PC-9 (cell line): ENCODE results near the gene POLD4. TPM values are rescaled to one million over a fixed set of nuclear protein-coding genes. Genes with fewer than 3 reads are reported as not detected.

Experiments
- BruUV-seq: library from RNA; stranded (reverse); fragments of 400-500 nt; replicated peaks from 2 replicates; lab custom pipeline; 2021; lab: Mats Ljungman, UMichigan
- CTCF ChIA-PET: fragments of 300-600 bp; sonication (Branson Sonifier 250); formaldehyde crosslinking; loops from one replicate; lab custom pipeline; 2022; ENCODE audit warnings: antibody characterized with exemption; lab: Charles Lee
- POLR2A ChIA-PET: fragments of 300-600 bp; sonication (Branson Sonifier 250); formaldehyde crosslinking; loops from one replicate; lab custom pipeline; 2022; ENCODE audit warnings: antibody characterized with exemption; ENCODE audit not compliant: unreplicated experiment; lab: Charles Lee
- DNase-seq, 2 experiments: peaks; one replicate each; pipeline versions ENCODE4 v3.0.0 to v3.0.0-alpha.2; 2015 to 2022; ENCODE audit warnings: mixed read lengths in 1 of 2
- H2AFZ ChIP-seq: fragments of 200-600 bp; sonication (generic); 2 replicates; pipeline ENCODE4 v1.8.1; 2017; ENCODE audit warnings: antibody characterized with exemption
- H3F3A ChIP-seq: fragments of 200-600 bp; sonication (generic); 2 replicates; pipeline ENCODE4 v1.8.1; 2017; ENCODE audit warnings: antibody characterized with exemption, mild to moderate bottlenecking, low read depth; ENCODE audit not compliant: insufficient read depth
- H3K27ac ChIP-seq: fragments of 200-600 bp; sonication (generic); 2 replicates; pipeline ENCODE4 v1.6.1; 2016; ENCODE audit warnings: mixed run types
- H3K27me3 ChIP-seq: fragments of 200-600 bp; sonication (generic); 2 replicates; pipeline ENCODE4 v1.6.1; 2016; ENCODE audit warnings: low read depth, mixed run types; ENCODE audit not compliant: insufficient read depth
- H3K36me3 ChIP-seq: fragments of 200-600 bp; sonication (generic); 2 replicates; pipeline ENCODE4 v1.6.1; 2016; ENCODE audit warnings: low read depth, mixed run types
- H3K4me1 ChIP-seq: fragments of 200-600 bp; sonication (generic); replicated peaks from 2 replicates; pipeline ENCODE4 v1.6.1; 2016; ENCODE audit warnings: mixed run types; ENCODE audit not compliant: insufficient read depth
- H3K4me2 ChIP-seq: fragments of 200-600 bp; sonication (generic); 2 replicates; pipeline ENCODE4 v1.6.1; 2017; ENCODE audit warnings: mixed run types
- H3K4me3 ChIP-seq: fragments of 200-600 bp; sonication (generic); 2 replicates; pipeline ENCODE4 v1.6.1; 2016; ENCODE audit warnings: mixed run types
- H3K79me2 ChIP-seq: fragments of 200-600 bp; sonication (generic); 2 replicates; pipeline ENCODE4 v1.6.1; 2017; ENCODE audit warnings: low read depth, mixed run types
- H3K9me2 ChIP-seq: fragments of 200-600 bp; sonication (generic); 2 replicates; pipeline ENCODE4 v1.8.1; 2017; ENCODE audit warnings: mild to moderate bottlenecking; ENCODE audit not compliant: insufficient read depth
- H3K9me3 ChIP-seq: fragments of 200-600 bp; sonication (generic); 2 replicates; pipeline ENCODE4 v1.8.1; 2016; ENCODE audit warnings: low read depth; ENCODE audit not compliant: insufficient read depth
- H4K20me1 ChIP-seq: fragments of 200-600 bp; sonication (generic); 2 replicates; pipeline ENCODE4 v1.8.1; 2017; ENCODE audit not compliant: insufficient read depth
- EZH2 ChIP-seq: fragments of 200-600 bp; sonication (generic); IDR thresholded peaks from 2 replicates; pipeline ENCODE4 v1.8.0; 2017; ENCODE audit warnings: antibody characterized with exemption, low read depth
- intact Hi-C: fragments of 100-400 bp; cut with micrococcal nuclease; formaldehyde crosslinking; loops from one replicate; pipeline ENCODE4 v1.10.0; 2022; ENCODE audit not compliant: unreplicated experiment
- total RNA-seq: library from RNA; stranded (reverse); gene quantifications from 2 replicates; pipeline ENCODE4 v1.2.3, GENCODE V29; 2021
- TF ChIP-seq, protein P1 (sequence below): fragments of 200-600 bp; sonication (generic); conservative IDR thresholded peaks from 2 replicates; pipeline ENCODE4 v1.6.1; 2017; ENCODE audit warnings: mixed run types, antibody characterized with exemption, mild to moderate bottlenecking, moderate library complexity

Gene POLD4
- total RNA-seq, 1 experiment from 2014 or later = 67.1 TPM

DNA sequence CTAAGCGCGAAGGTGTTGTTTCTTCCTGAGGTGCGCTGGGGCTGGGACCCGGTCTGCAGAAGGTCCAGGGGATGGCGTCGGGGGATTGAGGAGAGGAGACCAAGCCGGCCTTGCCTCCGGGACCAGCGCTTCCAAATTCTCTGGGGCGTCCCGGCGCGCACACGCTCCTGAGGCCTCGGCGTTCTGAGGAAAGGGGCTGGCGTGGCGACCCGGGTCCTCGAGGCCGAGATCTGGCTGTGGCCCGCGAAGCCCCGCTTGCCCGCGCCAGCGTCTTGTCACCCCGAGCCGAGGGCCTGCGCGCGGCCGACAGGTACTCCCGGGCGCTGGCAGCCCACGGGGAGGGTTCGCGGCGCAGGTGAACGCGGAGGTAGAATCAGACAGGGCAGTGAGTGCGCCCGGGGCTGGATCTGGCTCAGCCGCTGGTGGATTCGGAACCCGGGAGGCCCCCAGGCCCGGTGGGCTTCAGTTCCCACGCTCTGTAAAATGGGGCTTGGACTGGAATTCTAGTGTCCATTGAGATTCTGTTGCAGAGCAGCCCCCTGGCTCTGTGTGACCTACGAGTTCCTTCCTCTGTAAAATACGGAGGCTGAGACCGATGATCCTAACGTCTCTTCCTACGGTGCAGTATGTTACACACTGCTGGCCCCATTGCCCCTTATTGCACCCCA, 35.3 kb downstream of the POLD4 start:
- Histone ChIP-seq H2AFZ (peak overlapping the region; percentile 94), H3K27me3 (no peaks in the 10 kb centered on the region), H3K9me3 (no peaks in the 10 kb centered on the region), H3K79me2 (peaks cover 30% of the 10 kb centered on the region), H4K20me1 (no peaks in the 10 kb centered on the region), H3F3A (peaks cover 27% of the 10 kb centered on the region; the same call in 1 of the 2 replicates), H3K9me2 (no peaks in the 10 kb centered on the region), H3K4me2 (peak overlapping the region; percentile 99), H3K27ac (no peak overlapping the region), H3K4me3 (peak overlapping the region; percentile 76), H3K36me3 (no peaks in the 10 kb centered on the region), H3K4me1 (peaks cover 37% of the 10 kb centered on the region)
- ChIA-PET CTCF (interaction anchor here (0.6 to 2.3 kb wide), 10 partner anchors 15 to 462 kb away, joined by 3 to 18 read pairs (median 6); partner anchors contain the start of genes GRK2 and SSH3), POLR2A (interaction anchor here (0.6 to 1.0 kb wide), 9 partner anchors 14 to 440 kb away, joined by 3 to 9 read pairs (median 5); partner anchors contain the start of genes GRK2 and SSH3)
- no TSS peak for BruUV-seq
- TF ChIP-seq EZH2 = no peak
- TF ChIP-seq, protein P1, sequence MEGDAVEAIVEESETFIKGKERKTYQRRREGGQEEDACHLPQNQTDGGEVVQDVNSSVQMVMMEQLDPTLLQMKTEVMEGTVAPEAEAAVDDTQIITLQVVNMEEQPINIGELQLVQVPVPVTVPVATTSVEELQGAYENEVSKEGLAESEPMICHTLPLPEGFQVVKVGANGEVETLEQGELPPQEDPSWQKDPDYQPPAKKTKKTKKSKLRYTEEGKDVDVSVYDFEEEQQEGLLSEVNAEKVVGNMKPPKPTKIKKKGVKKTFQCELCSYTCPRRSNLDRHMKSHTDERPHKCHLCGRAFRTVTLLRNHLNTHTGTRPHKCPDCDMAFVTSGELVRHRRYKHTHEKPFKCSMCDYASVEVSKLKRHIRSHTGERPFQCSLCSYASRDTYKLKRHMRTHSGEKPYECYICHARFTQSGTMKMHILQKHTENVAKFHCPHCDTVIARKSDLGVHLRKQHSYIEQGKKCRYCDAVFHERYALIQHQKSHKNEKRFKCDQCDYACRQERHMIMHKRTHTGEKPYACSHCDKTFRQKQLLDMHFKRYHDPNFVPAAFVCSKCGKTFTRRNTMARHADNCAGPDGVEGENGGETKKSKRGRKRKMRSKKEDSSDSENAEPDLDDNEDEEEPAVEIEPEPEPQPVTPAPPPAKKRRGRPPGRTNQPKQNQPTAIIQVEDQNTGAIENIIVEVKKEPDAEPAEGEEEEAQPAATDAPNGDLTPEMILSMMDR = no peak
- intact Hi-C loops = loop anchor here (1.0 to 10.0 kb wide), 9 partner anchors 30 to 911 kb away; partner anchors contain the start of genes GRK2 and PC
- DNase-seq = no peak

DNA sequence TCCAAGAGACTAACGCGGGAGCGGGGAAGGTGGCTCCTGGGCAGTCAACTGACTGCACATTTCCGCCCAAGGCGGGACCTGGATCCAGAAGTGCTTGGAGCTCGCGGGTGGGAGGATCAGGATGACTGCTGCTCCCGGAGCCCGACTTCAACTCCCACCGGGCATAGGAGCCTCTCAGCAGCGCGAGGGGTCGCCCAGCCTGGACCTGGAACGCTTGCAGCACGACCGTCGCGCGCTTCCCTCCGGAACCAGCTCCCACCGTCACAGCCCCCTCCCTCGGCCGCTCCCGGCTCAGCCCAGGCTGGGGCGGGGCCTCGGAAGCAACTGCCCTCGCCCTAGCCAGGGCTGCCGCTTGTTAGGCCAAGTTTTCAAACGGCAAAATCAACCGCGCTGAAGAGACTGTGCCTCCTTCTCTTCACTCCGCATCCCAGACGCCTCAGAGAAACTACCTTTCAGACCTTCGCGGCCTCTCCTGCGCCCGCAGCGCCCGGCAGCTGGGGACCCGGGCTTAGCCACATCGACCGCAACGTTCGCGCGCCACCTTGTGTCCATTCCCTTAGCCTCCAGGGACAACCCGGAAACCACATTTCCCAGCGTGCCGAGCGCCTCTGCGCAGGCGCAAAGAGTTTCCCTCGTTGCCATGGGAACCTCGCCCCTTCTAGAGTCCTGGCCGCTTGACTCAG, 36.0 kb downstream of the POLD4 start:
- ChIA-PET POLR2A (interaction anchor here (0.6 to 1.0 kb wide), 8 partner anchors 14 to 439 kb away, joined by 3 to 9 read pairs (median 5); partner anchors contain the start of genes GRK2 and SSH3), CTCF (interaction anchor here (0.5 to 2.3 kb wide), 12 partner anchors 14 to 461 kb away, joined by 3 to 18 read pairs (median 5); partner anchors contain the start of genes GRK2 and SSH3)
- Histone ChIP-seq H3K36me3 (no peaks in the 10 kb centered on the region), H3K27ac (peak overlapping the region; percentile 67), H3K4me3 (peak overlapping the region; percentile 76), H3K9me3 (no peaks in the 10 kb centered on the region), H3K4me2 (peak overlapping the region; percentile 99), H3F3A (peaks cover 32% of the 10 kb centered on the region), H3K27me3 (no peaks in the 10 kb centered on the region), H4K20me1 (no peaks in the 10 kb centered on the region), H3K4me1 (peaks cover 42% of the 10 kb centered on the region), H3K9me2 (no peaks in the 10 kb centered on the region), H2AFZ (peak overlapping the region; percentile 94), H3K79me2 (peaks cover 30% of the 10 kb centered on the region)
- intact Hi-C loops = loop anchor here (1.0 to 10.0 kb wide), 9 partner anchors 29 to 910 kb away; partner anchors contain the start of genes GRK2 and PC
- BruUV-seq = TSS peak; percentile 89
- TF ChIP-seq, protein P1 = peak; percentile 96
- no peak for TF ChIP-seq EZH2
- DNase-seq = peak; percentile 96 to 99

DNA sequence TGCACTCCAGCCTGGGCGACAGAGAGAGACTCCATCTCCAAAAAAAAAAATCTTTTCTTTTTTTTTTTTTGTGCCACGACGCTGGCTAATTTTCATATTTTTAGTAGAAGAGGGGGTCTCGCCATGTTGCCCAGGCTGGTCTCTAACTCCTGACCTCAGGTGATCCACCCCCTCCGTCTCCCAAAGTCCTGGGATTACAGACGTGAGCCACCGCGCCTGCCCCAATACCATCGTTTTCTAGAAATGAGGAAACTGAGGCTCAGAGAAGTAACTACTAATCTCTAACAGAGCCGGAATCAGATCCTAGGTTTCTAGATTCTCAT, 36.5 kb downstream of the POLD4 start:
- ChIA-PET POLR2A (interaction anchor here (0.6 to 1.0 kb wide), 4 partner anchors 13 to 287 kb away, joined by 3 to 9 read pairs (median 6); partner anchors contain the start of gene SSH3), CTCF (interaction anchor here (0.5 to 2.3 kb wide), 11 partner anchors 14 to 262 kb away, joined by 3 to 18 read pairs (median 5); partner anchors contain the start of genes GRK2 and SSH3)
- intact Hi-C loops = loop anchor here (1.0 to 10.0 kb wide), 9 partner anchors 29 to 910 kb away; partner anchors contain the start of genes GRK2 and PC
- Histone ChIP-seq H4K20me1 (no peaks in the 10 kb centered on the region), H3K79me2 (peaks cover 30% of the 10 kb centered on the region), H3K9me2 (no peaks in the 10 kb centered on the region), H3K4me1 (peaks cover 47% of the 10 kb centered on the region), H2AFZ (peak overlapping the region; percentile 94), H3K9me3 (no peaks in the 10 kb centered on the region), H3K27me3 (no peaks in the 10 kb centered on the region), H3K4me3 (peak overlapping the region; percentile 76), H3K27ac (peak overlapping the region; percentile 67), H3K4me2 (peak overlapping the region; percentile 99), H3K36me3 (no peaks in the 10 kb centered on the region), H3F3A (peaks cover 37% of the 10 kb centered on the region)
- no TSS peak for BruUV-seq
- no peak for DNase-seq
- TF ChIP-seq EZH2 = no peak
- TF ChIP-seq, protein P1 = no peak
